SK-N-SH (cell line): Measurements from ENCODE around the gene DOHH. TPM values are rescaled to one million over a fixed set of nuclear protein-coding genes. Genes with fewer than 3 reads are reported as not detected.

Experiments
- CTCF ChIA-PET: fragments of 300-600, 350-600 bp; formaldehyde crosslinking; extraction: SDS; loops from one replicate; lab custom pipeline; 2021; lab: Yijun Ruan, JAX
- POLR2A ChIA-PET: fragments of 350-600 bp; sonication (Branson Sonifier 250); formaldehyde crosslinking; extraction: SDS; loops from one replicate; lab custom pipeline; 2020; ENCODE audit warnings: antibody characterized with exemption, inconsistent platforms; lab: Yijun Ruan, JAX
- DNase-seq: peaks from one replicate; pipeline ENCODE4 v3.0.0; 2012
- H2AFZ ChIP-seq: fragments of 200-600 bp; sonication (generic); 2 replicates; pipeline ENCODE4 v1.8.1; 2016; ENCODE audit warnings: antibody characterized with exemption, mild to moderate bottlenecking, low read depth
- H3F3A ChIP-seq: fragments of 200-600 bp; sonication (generic); replicated peaks from 2 replicates; pipeline ENCODE3; 2016; ENCODE audit warnings: antibody characterized with exemption, mild to moderate bottlenecking; ENCODE audit not compliant: insufficient read depth
- H3K27ac ChIP-seq, 2 experiments: fragments of 200-500 bp in 1 of 2; fragments of 200-600 bp in 1 of 2; sonication (Bioruptor generic) in 1 of 2; sonication (generic), shearing (Covaris generic) in 1 of 2; 2 replicates each; pipeline versions ENCODE4 v1.5.1 to v1.6.1; 2014 to 2016; ENCODE audit warnings: low read depth in 2 of 2, inconsistent platforms in 1 of 2, low read length in 1 of 2, mild to moderate bottlenecking in 1 of 2, mixed read lengths in 1 of 2
- H3K27me3 ChIP-seq: fragments of 200-600 bp; sonication (generic), shearing (Covaris generic); 2 replicates; pipeline ENCODE4 v1.6.1; 2016; ENCODE audit warnings: mixed run types; ENCODE audit not compliant: insufficient read depth
- H3K36me3 ChIP-seq, 2 experiments: fragments of 200-500 bp in 1 of 2; fragments of 200-600 bp in 1 of 2; sonication (Bioruptor generic) in 1 of 2; sonication (generic) in 1 of 2; replicated peaks in 1 of 2; 2 replicates each; pipeline versions ENCODE3 to v1.5.1; 2014 to 2016; ENCODE audit warnings: low read length in 1 of 2, mild to moderate bottlenecking in 1 of 2; ENCODE audit not compliant: insufficient read depth in 2 of 2, control insufficient read depth in 1 of 2
- H3K4me1 ChIP-seq, 2 experiments: fragments of 200-500 bp in 1 of 2; fragments of 200-600 bp in 1 of 2; sonication (Bioruptor generic) in 1 of 2; sonication (generic), shearing (Covaris generic) in 1 of 2; 2 replicates each; pipeline versions ENCODE4 v1.5.1 to v1.6.1; 2014 to 2016; ENCODE audit warnings: low read depth in 1 of 2, low read length in 1 of 2, mixed run types in 1 of 2; ENCODE audit not compliant: insufficient read depth in 2 of 2, control insufficient read depth in 1 of 2
- H3K4me2 ChIP-seq: fragments of 200-600 bp; sonication (generic), shearing (Covaris generic); 2 replicates; pipeline ENCODE4 v1.6.1; 2017; ENCODE audit warnings: mixed run types
- H3K4me3 ChIP-seq, 2 experiments: fragments of 200-500 bp in 1 of 2; fragments of 200-600 bp in 1 of 2; sonication (Bioruptor generic) in 1 of 2; sonication (generic), shearing (Covaris generic) in 1 of 2; 2 replicates each; pipeline versions ENCODE4 v1.5.1 to v1.8.1; 2014 to 2016; ENCODE audit warnings: low read depth in 2 of 2, inconsistent platforms in 1 of 2, low read length in 1 of 2, mild to moderate bottlenecking in 1 of 2, mixed read lengths in 1 of 2, moderate library complexity in 1 of 2
- H3K79me2 ChIP-seq: fragments of 200-600 bp; sonication (generic); 2 replicates; pipeline ENCODE4 v1.8.1; 2017; ENCODE audit warnings: mild to moderate bottlenecking; ENCODE audit not compliant: insufficient read depth
- H3K9ac ChIP-seq: fragments of 200-600 bp; sonication (generic); 2 replicates; pipeline ENCODE4 v1.6.1; 2017; ENCODE audit warnings: mixed run types
- H3K9me2 ChIP-seq: fragments of 200-600 bp; sonication (generic); 2 replicates; pipeline ENCODE4 v1.6.1; 2017; ENCODE audit warnings: mixed run types
- H3K9me3 ChIP-seq: fragments of 200-600 bp; sonication (generic); 2 replicates; pipeline ENCODE4 v1.6.1; 2017; ENCODE audit warnings: mixed run types, mild to moderate bottlenecking, moderate library complexity
- H4K20me1 ChIP-seq: fragments of 200-600 bp; sonication (generic); 2 replicates; pipeline ENCODE4 v1.6.1; 2017; ENCODE audit warnings: mild to moderate bottlenecking, mixed run types; ENCODE audit not compliant: insufficient read depth
- GATA2 ChIP-seq: sonication (generic); formaldehyde crosslinking; IDR thresholded peaks from 2 replicates; pipeline ENCODE4 v1.5.0; 2020; ENCODE audit warnings: mild to moderate bottlenecking, missing genetic modification reagents
- IRF3 ChIP-seq: fragments of 150-350 bp; IDR thresholded peaks from 2 replicates; pipeline ENCODE4 v1.6.1; 2016; ENCODE audit warnings: mild to moderate bottlenecking, low read depth, low read length
- NRF1 ChIP-seq: IDR thresholded peaks from 2 replicates; pipeline ENCODE4 v1.6.1; 2012; ENCODE audit warnings: low read depth, mild to moderate bottlenecking, low read length
- PBX3 ChIP-seq: IDR thresholded peaks from 2 replicates; pipeline ENCODE4; 2012
- RXRA ChIP-seq: IDR thresholded peaks from 2 replicates; pipeline ENCODE4 v1.4.0; 2012; ENCODE audit warnings: low read depth, mild to moderate bottlenecking, borderline replicate concordance
- ZBTB33 ChIP-seq: IDR thresholded peaks from 2 replicates; pipeline ENCODE4 v1.4.0; 2012; ENCODE audit warnings: low read depth, borderline replicate concordance
- WGBS: methylation state at CpG from one replicate; pipeline ENCODE4 v1.1.6; 2017; ENCODE audit warnings: low lambda C conversion rate; 5-methylcytosine and 5-hydroxymethylcytosine counted together
- polyA plus RNA-seq, 3 experiments: library from polyadenylated mRNA; depleted of rRNA; stranded (reverse); fragments of >200 nt; gene quantifications; 2 replicates each; pipeline ENCODE4 v1.2.3, GENCODE V29; 2012

DOHH gene
- polyA plus RNA-seq, 1 of the 3 experiments (the other 2 are of a cell fraction), result 14.3 TPM

- no peaks in the 10 kb centered on the region; a peak in 1 of 4 replicates for H3K4me1 ChIP-seq
- no peaks in the 10 kb centered on the region for H3K27me3 ChIP-seq
- H2AFZ ChIP-seq, result no peak overlapping the region
- 96% methylated on average over 4 of the region's 23 CpGs for WGBS
- no peak overlapping the region for H3K4me2 ChIP-seq
- no peaks in the 10 kb centered on the region for H3K9me3 ChIP-seq
- no peak overlapping the region for H3K4me3 ChIP-seq
- peaks cover 7% of the 10 kb centered on the region; the same call in 1 of the 2 replicates for H3K79me2 ChIP-seq
- POLR2A ChIA-PET, result no interaction called here
- CTCF ChIA-PET, result interaction anchor here (0.9 to 6.0 kb wide), 12 partner anchors 10 to 161 kb away, joined by 3 to 73 read pairs (median 7); partner anchors contain the start of genes GIPC3 and MFSD12
- no peak overlapping the region for H3K27ac ChIP-seq
- peaks cover 0 to 30% of the 10 kb centered on the region in 2 experiments for H3K36me3 ChIP-seq
- H3F3A ChIP-seq, result peaks cover 7% of the 10 kb centered on the region
- H3K9ac ChIP-seq, result no peak overlapping the region
- no peaks in the 10 kb centered on the region for H3K9me2 ChIP-seq
- 0 out of 2 replicates have a peak, but pooled peaks cover 7% of the 10 kb centered on the region for H4K20me1 ChIP-seq
- DNase-seq, result no peak
- TF ChIP-seq NRF1 (no peak), GATA2 (no peak), IRF3 (no peak), RXRA (no peak), ZBTB33 (no peak)
Measured at GRCh38 chr19:3546119-3546518, 45.6 kb upstream of the DOHH start.

- peaks cover 7% of the 10 kb centered on the region; the same call in 1 of the 2 replicates for H3K79me2 ChIP-seq
- CTCF ChIA-PET, result interaction anchor here (0.5 to 6.0 kb wide), 30 partner anchors 9 to 241 kb away, joined by 3 to 73 read pairs (median 4); partner anchors contain the start of genes GIPC3, MFSD12 and TBXA2R
- H3F3A ChIP-seq, result peaks cover 7% of the 10 kb centered on the region
- DNase-seq, result no peak
- H3K4me2 ChIP-seq, result no peak overlapping the region
- H3K9ac ChIP-seq, result no peak overlapping the region
- no peaks in the 10 kb centered on the region; a peak in 1 of 4 replicates for H3K4me1 ChIP-seq
- no peak overlapping the region for H2AFZ ChIP-seq
- H3K9me2 ChIP-seq, result no peaks in the 10 kb centered on the region
- no peaks in the 10 kb centered on the region for H3K9me3 ChIP-seq
- POLR2A ChIA-PET, result interaction anchor here (1.0 kb wide), 1 partner anchor 9 kb away, joined by 3 read pairs; no protein-coding TSS in a partner anchor
- H4K20me1 ChIP-seq, result 0 out of 2 replicates have a peak, but pooled peaks cover 7% of the 10 kb centered on the region
- TF ChIP-seq PBX3, result no peak
- TF ChIP-seq, all 33 proteins: peak for 0
- Histone ChIP-seq H3K4me3 (no peak overlapping the region), H3K27me3 (no peaks in the 10 kb centered on the region), H3K36me3 (peaks cover 0 to 30% of the 10 kb centered on the region in 2 experiments), H3K27ac (no peak overlapping the region)
- 84% methylated on average over 10 of the region's 10 CpGs for WGBS
Measured at GRCh38 chr19:3545669-3546034, 45.2 kb upstream of the DOHH start.
